Astrocyte (in vitro differentiated cells and primary cell): ENCODE results near the gene PTPRK. TPM values are rescaled to one million over a fixed set of nuclear protein-coding genes. Genes with fewer than 3 reads are reported as not detected.

Experiments used
- DNase-seq: peaks from one replicate; pipeline ENCODE4 v3.0.0-alpha.2; 2010; ENCODE audit warnings: low read depth
- FAIRE-seq: peaks from 2 replicates; lab custom pipeline; 2011; peaks lifted over from hg19 to GRCh38; lab: Jason Lieb, UNC
- H2AFZ ChIP-seq: 2 replicates; pipeline ENCODE4 v1.6.0; 2012; ENCODE audit warnings: low read depth, low read length, inconsistent platforms
- H3K27ac ChIP-seq: 2 replicates; pipeline ENCODE4 v1.5.1; 2011; ENCODE audit warnings: low read depth, low read length, inconsistent platforms
- H3K27me3 ChIP-seq: 2 replicates; pipeline ENCODE4 v1.6.0; 2011; ENCODE audit warnings: low read length, inconsistent platforms; ENCODE audit not compliant: insufficient read depth
- H3K36me3 ChIP-seq: 2 replicates; pipeline ENCODE4 v1.5.1; 2011; ENCODE audit warnings: low read length, inconsistent platforms; ENCODE audit not compliant: insufficient read depth
- H3K4me1 ChIP-seq: 2 replicates; pipeline ENCODE4 v1.5.1; 2011; ENCODE audit warnings: low read length, inconsistent platforms; ENCODE audit not compliant: insufficient read depth
- H3K4me2 ChIP-seq: 2 replicates; pipeline ENCODE4 v1.6.0; 2012; ENCODE audit warnings: low read length, inconsistent platforms
- H3K4me3 ChIP-seq: 2 replicates; pipeline ENCODE4 v1.5.1; 2011; ENCODE audit warnings: low read depth, mild to moderate bottlenecking, low read length, inconsistent platforms; ENCODE audit not compliant: insufficient read depth
- H3K79me2 ChIP-seq: 2 replicates; pipeline ENCODE4 v1.6.0; 2012; ENCODE audit warnings: mild to moderate bottlenecking, low read length, inconsistent platforms; ENCODE audit not compliant: insufficient read depth
- H3K9ac ChIP-seq: 2 replicates; pipeline ENCODE4 v1.6.0; 2012; ENCODE audit warnings: mild to moderate bottlenecking, low read length, inconsistent platforms
- H3K9me3 ChIP-seq: 2 replicates; pipeline ENCODE4 v1.5.1; 2012; ENCODE audit warnings: low read depth, mild to moderate bottlenecking, low read length, inconsistent platforms; ENCODE audit not compliant: insufficient read depth
- H4K20me1 ChIP-seq: 2 replicates; pipeline ENCODE4 v1.6.0; 2012; ENCODE audit warnings: low read length, inconsistent platforms; ENCODE audit not compliant: insufficient read depth
- H3K27ac Mint-ChIP-seq: one replicate; pipeline ENCODE4 v1.8.0; 2021; ENCODE audit warnings: mild to moderate bottlenecking, mixed read lengths; ENCODE audit not compliant: unreplicated experiment
- H3K27me3 Mint-ChIP-seq: one replicate; pipeline ENCODE4 v1.8.0; 2021; ENCODE audit warnings: low read depth, mixed read lengths; ENCODE audit not compliant: unreplicated experiment
- H3K36me3 Mint-ChIP-seq: one replicate; pipeline ENCODE4 v1.8.0; 2021; ENCODE audit warnings: low read depth, mixed read lengths; ENCODE audit not compliant: unreplicated experiment
- H3K4me1 Mint-ChIP-seq: one replicate; pipeline ENCODE4 v1.8.0; 2021; ENCODE audit warnings: low read depth, mixed read lengths; ENCODE audit not compliant: unreplicated experiment
- H3K4me3 Mint-ChIP-seq: one replicate; pipeline ENCODE4 v1.8.0; 2021; ENCODE audit warnings: mild to moderate bottlenecking, moderate library complexity, mixed read lengths; ENCODE audit not compliant: unreplicated experiment
- H3K9me3 Mint-ChIP-seq: one replicate; pipeline ENCODE4 v1.8.0; 2021; ENCODE audit warnings: mild to moderate bottlenecking, mixed read lengths; ENCODE audit not compliant: unreplicated experiment
- CTCF ChIP-seq: IDR thresholded peaks from 2 replicates; pipeline ENCODE4 v1.5.1; 2011; ENCODE audit warnings: low read depth, mild to moderate bottlenecking, inconsistent platforms, low read length, moderate library complexity; ENCODE audit not compliant: insufficient read depth
- EZH2 ChIP-seq: IDR thresholded peaks from 2 replicates; pipeline ENCODE4 v1.6.1; 2012; ENCODE audit warnings: mild to moderate bottlenecking, low read length, inconsistent platforms; ENCODE audit not compliant: insufficient read depth
- total RNA-seq: library from RNA; stranded (reverse); gene quantifications from 2 replicates; pipeline ENCODE4 v1.2.1, GENCODE V29; 2021

PTPRK gene
- total RNA-seq, 1 donor from 2014 or later: 159 TPM

GRCh38 chr6:128528241-128528640 lies 7.8 kb upstream of the PTPRK start:
- Histone ChIP-seq H3K4me3 (no peak overlapping the region), H3K9me3 (no peaks in the 10 kb centered on the region), H2AFZ (no peak overlapping the region), H3K79me2 (no peaks in the 10 kb centered on the region), H3K9ac (no peak overlapping the region), H3K4me2 (no peak overlapping the region), H3K4me1 (no peaks in the 10 kb centered on the region), H4K20me1 (no peaks in the 10 kb centered on the region), H3K27ac (no peak overlapping the region), H3K36me3 (no peaks in the 10 kb centered on the region), H3K27me3 (no peaks in the 10 kb centered on the region)
- Mint-ChIP-seq H3K9me3 (no peaks in the 10 kb centered on the region), H3K27me3 (no peaks in the 10 kb centered on the region), H3K36me3 (no peaks in the 10 kb centered on the region), H3K4me3 (no peak overlapping the region), H3K4me1 (peaks cover 9% of the 10 kb centered on the region), H3K27ac (no peak overlapping the region)
- TF ChIP-seq CTCF: no peak
- TF ChIP-seq EZH2: no peak
- no peak for FAIRE-seq
- no peak for DNase-seq

GRCh38 chr6:128527375-128527774 lies 7.0 kb upstream of the PTPRK start:
- H3K4me2 ChIP-seq: no peak overlapping the region
- Mint-ChIP-seq H3K4me3 (no peak overlapping the region), H3K27me3 (no peaks in the 10 kb centered on the region), H3K36me3 (no peaks in the 10 kb centered on the region), H3K4me1 (peaks cover 9% of the 10 kb centered on the region), H3K27ac (peak overlapping the region; percentile 71), H3K9me3 (no peaks in the 10 kb centered on the region)
- no peaks in the 10 kb centered on the region for H3K27me3 ChIP-seq
- no peak overlapping the region for H3K27ac ChIP-seq
- H3K9ac ChIP-seq: no peak overlapping the region
- no peak overlapping the region for H2AFZ ChIP-seq
- no peak for FAIRE-seq
- no peaks in the 10 kb centered on the region for H3K79me2 ChIP-seq
- no peaks in the 10 kb centered on the region for H3K4me1 ChIP-seq
- no peaks in the 10 kb centered on the region for H3K36me3 ChIP-seq
- no peak for TF ChIP-seq CTCF
- TF ChIP-seq EZH2: no peak
- H3K4me3 ChIP-seq: no peak overlapping the region
- DNase-seq: no peak
- H4K20me1 ChIP-seq: no peaks in the 10 kb centered on the region
- H3K9me3 ChIP-seq: no peaks in the 10 kb centered on the region

- Histone ChIP-seq H3K36me3 (no peaks in the 10 kb centered on the region), H3K79me2 (no peaks in the 10 kb centered on the region), H2AFZ (no peak overlapping the region), H3K9ac (no peak overlapping the region), H3K4me1 (peaks cover 6% of the 10 kb centered on the region), H3K4me3 (no peak overlapping the region), H3K4me2 (no peak overlapping the region), H3K9me3 (no peaks in the 10 kb centered on the region), H3K27ac (no peak overlapping the region), H4K20me1 (no peaks in the 10 kb centered on the region), H3K27me3 (no peaks in the 10 kb centered on the region)
- H3K4me3 Mint-ChIP-seq: no peak overlapping the region
- no peaks in the 10 kb centered on the region for H3K36me3 Mint-ChIP-seq
- DNase-seq: no peak
- TF ChIP-seq CTCF (no peak), EZH2 (no peak)
- H3K4me1 Mint-ChIP-seq: peaks cover 14% of the 10 kb centered on the region
- peak overlapping the region; percentile 41 for H3K27ac Mint-ChIP-seq
- H3K27me3 Mint-ChIP-seq: no peaks in the 10 kb centered on the region
- no peak for FAIRE-seq
- no peaks in the 10 kb centered on the region for H3K9me3 Mint-ChIP-seq
These were observed 5.9 kb upstream of the PTPRK start for GRCh38 chr6:128526152-128526914.
